Activated CD8-positive, alpha-beta memory T cell treated with anti-CD3 and anti-CD28 coated beads, Interleukin-2, amount 50 U/mL, for 1 hour (primary cell): ENCODE data around the gene DENND1C.
"Not testable (repeated sequence)": the region's sequence is repeated elsewhere in the genome, so short reads cannot be mapped to it uniquely, and the experiment has no call there.

ENCODE experiments used
- DNase-seq: peaks from one replicate; pipeline ENCODE4 v3.0.0-alpha.2; 2020; ENCODE audit errors: extremely low read depth

DENND1C gene

DNA sequence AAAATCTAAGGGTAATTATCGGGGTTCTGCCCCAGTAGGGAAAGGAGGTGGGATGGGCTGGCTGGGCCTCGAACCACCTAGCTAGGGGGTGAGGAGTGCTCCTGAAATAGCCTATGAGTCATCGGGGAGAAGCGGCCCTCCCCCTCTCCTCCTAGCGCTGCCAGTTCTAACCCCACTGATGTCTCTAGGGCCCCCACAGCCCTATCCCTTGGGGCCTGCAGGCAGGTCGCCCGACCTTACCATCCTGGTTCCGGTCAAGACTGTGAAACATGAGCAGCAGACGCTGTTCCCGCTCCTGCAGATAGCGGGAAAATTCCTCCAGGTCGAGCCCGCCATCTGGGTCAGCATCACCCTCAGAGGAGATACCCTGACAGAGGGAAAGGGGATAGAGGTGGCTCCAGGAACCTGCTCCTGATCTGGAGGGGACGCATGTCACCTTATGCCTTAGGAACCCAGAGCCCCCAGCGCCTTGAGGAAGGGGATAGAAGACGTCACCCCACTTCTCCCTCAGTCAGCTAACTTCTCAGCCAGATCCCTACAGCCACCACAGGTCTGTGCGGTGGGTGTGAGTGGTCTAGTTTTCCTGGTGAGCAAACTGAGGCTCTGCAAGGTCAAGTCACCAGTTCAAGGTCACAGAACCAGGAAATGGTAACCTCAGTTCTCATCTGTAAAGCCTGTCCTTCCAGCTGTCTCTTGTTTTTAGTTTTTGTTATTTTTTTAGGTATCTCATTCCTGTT lies 23.5 kb downstream of the DENND1C start:
- no peak for DNase-seq

DNA sequence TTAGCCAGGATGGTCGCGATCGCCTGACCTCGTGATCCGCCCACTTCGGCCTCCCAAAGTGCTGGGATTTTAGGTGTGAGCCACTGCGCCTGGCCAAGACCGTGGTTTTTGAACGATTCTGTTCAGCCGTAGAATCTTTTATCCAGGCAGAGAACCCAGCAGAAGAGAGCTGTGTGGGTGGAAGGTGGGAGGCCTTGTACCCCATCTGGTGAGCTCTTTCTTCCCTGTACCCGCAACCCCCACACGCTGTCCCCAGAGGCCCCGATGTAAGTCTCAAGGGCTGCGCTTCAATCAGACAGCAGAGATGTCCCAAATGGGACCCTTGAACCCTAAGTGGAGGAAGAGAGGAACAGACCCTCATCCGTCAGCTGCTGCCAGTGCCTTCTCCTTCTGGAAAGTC lies 25.7 kb downstream of the DENND1C start:
- DNase-seq = no peak

DNA sequence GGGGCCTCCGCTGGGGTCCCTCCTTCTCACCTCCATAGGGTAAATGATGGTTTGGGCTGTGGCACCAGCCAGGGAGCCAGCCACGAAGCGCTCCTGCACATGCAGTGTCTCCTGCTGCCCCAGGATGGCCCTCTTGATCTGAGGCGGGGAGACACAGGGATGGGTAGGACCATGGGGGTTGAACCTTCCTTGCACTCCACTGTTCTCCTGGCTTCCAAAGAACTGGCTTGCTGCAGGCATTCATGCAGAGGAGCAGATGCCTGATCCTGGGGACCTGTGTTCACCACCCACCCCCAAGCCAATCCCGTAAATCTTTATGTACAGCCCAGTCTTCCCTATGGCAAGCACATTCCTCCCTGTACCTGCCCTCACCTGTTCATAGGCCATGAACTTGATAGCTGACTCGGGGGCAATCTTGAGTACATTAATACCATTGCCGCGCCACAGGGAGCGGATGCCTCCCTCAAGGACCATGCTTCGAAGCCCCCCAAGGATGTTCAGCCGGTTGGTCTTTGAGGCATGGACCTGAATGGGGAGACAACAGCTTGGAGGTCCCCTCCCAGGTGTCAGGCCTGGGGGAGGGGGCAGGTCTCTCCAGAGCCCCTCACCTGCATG lies 27.5 kb downstream of the DENND1C start:
- DNase-seq = no peak

DNA sequence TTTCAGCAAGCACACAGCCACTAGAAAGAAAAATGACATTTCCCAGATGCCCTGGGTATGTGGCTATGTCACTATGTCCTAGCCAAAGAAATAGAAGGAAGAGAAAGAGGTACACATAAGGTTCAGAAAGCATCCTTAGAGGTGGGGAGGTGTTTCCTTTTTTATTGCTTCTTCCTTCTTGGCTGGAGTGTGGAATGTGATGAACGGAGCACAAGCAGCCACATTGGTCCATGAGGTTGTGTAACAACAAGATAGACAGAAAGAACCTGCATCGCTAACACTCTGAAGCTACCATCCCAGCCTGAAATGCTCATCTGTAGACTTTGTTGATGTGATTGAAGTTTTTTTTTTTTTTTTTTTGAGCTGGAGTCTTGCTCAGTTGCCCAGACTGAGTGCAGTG lies 28.7 kb downstream of the DENND1C start:
- no peak for DNase-seq

DNA sequence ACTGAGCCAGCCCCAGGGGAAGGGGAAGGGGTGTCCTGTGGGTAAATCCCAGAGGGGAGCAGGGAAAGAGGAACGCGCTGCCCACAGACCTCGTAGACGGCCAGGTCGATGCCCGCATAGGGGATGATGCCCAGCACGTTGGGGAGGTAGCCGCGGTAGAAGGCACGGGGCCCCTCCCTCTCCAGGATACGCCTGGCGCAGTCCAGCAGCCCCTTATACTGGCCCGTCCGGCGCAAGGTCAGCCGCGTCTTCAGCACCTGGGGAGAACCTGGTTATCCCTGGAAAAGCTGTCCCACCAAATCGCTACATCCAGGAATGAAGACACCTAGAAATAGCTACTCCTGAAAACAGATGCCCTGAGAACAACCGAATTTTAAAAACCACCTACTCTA lies 29.4 kb downstream of the DENND1C start:
- DNase-seq = no peak

DNA sequence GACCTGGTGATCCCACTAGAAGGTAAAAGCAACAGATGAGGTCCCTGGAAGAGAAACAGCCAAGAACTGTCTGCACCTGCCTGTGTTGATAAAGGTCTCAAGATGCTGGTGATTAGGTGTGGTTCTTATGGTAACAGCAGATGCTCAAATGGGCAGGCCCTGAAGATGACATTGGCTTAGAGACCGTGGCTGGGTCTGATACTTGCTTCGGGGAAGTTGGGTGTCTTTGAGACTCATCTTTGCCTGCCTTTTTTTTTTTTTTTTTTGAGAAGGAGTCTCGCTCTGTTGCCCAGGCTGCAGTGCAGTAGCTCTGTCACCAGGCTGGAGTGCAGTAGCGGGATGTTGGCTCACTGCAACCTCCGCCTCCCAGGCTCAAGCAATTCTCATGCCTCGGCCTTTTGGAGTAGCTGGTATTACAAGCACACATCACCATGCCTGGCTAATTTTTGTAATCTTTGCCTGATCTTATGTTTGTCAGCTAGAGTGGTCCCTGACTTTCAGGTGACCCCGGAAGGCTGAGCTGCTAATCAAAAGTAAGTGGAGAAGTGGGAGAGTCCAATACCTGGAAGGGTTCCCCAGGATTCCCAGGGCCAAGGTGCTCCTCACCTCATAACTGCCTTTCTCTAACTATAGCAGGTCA lies 29.9 kb downstream of the DENND1C start:
- DNase-seq = no peak

DNA sequence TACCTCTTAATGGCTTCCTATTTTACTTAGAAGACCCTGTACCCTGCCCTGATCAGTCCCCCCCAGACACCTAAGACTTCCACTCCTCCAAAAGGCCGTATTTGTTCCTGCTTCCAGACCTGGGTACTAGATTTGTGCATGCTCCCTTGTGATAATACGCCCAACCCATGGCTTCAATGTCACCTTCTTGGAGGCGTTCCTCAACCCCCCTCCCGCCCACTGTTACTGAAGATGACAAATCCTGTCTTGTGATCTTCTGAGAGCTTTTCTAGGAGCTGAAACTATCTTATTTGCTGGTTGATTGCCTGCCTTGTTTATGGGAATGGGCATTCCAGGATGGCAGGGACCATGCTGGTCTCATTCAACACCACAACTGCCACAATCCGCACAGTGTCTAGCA lies 31.4 kb downstream of the DENND1C start:
- no peak for DNase-seq

DNA sequence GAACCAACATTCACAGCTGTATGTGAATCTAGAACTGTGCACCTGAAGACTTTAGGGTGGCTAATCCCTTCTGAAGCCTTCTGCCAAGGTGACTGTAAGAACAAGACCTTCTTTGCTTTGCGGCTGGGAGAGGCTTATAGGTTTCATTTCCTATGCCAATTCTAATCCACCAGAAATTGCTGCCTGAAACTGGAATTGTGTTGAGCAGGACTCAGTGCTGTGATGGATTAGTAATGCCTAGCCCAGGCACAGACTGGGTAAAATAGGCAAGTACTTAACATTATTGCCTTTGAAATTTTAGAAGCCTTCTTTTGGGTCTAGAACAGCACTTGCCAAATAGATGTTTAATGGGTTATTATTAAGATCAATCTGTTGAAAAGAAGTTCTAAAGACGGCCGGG lies 33.5 kb downstream of the DENND1C start:
- DNase-seq = no peak

DNA sequence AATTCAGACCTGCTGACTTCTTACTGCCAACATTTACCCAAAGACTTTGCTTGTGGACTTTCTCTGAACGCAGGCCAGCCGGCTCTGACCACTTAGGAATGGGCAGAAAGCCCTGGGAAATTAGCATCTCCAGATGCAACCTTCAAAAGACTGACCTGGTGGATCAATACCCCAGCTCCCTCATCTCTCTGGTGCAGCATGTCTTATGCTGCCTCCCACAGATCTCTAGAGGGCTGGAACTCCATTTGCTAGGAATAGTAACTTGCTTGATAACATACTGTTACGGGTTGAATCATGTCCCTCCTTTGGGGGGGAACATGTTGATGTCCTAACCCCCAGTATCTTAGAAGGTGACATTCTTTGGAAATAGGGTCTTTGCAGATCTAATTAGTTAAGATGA lies 35.1 kb downstream of the DENND1C start:
- no peak for DNase-seq

DNA sequence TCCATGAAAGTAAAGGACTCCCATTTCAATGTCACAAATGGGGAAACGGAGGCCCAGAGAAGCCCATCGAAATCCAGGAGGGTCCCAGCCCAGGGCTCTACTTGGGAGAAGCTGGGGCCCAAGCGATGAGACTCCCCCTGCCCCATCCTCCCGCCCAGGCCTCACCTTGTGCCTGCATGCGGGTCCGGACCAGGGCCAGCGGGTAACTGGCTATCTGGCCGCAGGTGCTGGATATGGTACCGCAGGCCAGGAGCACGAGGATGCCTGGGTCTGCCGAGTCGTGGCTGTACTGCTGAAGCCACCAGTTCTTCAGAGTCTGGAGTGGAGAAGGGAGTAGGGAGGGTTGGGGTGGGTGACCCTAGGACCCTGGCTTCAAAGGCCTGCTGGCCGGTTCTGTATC lies 37.6 kb downstream of the DENND1C start:
- DNase-seq = no peak

DNA sequence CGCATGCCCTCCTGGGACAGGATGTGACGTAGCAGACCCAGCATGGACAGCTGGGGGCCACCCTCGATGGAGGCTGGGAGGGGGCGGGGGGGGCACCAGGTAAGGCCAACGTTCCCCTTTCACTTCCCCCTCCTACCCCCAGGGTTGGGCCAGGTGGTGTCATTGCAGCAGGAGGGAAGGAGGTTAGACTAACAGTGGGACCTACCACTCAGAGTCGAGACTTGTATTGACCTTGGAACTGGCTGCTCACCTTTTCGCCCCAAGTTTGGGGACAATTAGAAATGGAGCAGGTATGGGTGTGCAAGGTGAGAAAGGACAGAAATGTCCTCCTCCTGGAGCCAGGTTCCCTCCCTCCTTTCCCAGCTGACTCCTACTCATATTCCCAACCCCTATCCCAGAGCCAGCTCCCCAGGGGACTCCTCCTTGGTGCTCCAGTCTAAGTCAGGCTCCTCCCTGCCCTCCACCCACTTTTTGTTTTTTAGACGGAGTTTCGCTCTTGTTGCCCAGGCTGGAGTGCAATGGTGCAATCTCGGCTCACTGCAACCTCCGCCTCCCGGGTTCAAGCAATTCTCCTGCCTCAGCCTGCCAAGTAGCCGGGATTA lies 39.4 kb downstream of the DENND1C start:
- no peak for DNase-seq

DNA sequence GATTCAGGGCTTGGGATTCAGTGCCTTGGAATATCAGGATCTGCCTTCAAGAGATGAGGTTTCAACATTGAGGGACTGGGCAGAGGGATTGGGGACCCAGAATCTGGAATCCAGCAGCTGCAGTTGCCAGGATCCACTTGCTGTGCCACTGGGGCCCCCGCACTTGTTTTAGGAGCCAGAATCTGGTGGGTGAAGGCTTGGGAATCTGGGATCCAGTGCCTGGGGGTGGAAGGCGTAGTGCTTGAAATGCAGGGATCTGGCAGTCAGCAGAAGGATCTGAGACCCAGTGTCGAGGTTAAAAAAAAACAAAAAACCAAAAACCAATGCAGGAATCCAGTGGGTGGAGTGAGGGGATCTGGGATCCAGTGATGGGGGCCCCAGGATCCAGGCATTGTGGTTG lies 40.7 kb downstream of the DENND1C start:
- no peak for DNase-seq

DNA sequence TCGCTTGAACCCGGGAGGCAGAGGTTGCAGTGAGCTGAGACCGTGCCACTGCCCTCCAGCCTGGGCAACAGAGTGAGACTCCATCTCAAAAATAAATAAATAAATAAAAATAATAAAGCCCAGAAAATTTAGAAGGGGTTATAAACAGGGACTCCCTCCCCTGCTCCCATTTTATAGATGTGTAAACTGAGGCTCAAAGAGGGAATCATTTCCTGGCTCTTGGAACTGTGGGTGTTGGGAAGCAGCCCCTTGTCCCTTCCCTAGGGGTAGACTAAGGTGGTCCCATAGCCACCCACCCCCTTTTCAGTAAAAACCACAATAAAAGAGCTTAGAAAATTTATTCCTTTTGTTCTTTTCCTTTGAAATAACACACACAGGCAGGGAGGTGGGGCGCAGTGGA lies 41.8 kb downstream of the DENND1C start:
- DNase-seq = no peak

DNA sequence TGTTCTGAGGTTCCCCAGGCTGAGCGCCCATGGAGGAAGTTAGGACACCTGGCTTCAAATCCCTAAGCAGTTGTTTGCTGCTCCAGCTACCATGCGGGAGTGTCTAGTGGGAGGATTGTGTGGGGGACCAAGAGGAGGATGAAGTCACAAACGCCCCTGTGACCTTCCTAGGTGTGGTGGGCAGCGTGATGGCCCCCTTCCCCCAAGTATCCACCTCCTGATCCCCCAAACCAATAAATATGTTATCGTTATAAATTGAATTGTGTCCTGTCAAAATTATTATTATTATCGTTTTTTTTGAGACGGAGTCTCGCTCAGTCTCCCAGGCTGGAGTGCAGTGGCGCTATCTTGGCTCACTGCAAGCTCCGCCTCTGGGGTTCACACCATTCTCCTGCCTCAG lies 47.9 kb downstream of the DENND1C start, which contains the start of gene SLC25A41:
Gene SLC25A41, minus strand, starts transcription at position 101 of the 400 bp plus-strand sequence. Its CDS starts 70 bp downstream, at position 31.
- DNase-seq = no peak

DNA sequence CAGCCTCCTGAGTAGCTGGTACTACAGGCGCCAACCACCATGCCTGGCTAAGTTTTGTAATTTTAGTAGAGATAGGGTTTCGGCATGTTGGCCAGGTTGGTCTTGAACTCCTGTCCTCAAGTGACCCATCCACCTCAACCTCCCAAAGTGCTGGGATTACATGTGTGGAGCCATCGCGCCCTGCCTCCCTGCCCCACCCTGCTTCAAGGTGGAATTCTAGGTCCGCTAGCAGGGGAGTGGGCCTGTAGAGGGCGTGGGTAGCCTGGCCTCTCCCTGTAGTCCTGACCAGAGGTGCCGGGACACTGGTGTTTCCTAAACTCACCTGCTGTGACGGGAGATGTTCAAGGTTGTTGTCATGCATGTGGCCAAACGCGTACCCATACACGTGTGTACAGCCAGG lies 48.4 kb downstream of the DENND1C start:
- DNase-seq = no peak

DNA sequence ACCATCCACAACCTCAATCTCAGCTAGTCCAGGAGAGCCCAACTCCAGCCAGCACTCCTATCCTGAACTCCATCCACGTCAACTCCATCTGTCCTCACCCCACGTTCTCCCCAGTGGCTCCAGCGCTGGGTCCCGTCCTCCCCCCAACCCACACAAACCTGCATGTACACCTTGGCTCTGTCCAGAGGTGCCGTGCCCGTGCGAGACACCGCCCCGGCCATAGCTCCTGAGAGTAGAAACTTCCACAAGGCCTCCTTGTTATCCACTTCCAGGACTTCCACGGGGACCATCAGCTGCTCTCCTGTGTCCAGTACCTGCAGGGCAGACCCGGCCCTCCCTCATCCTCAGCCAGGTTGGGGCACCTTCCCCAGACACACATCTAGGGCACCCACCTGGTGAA lies 49.7 kb downstream of the DENND1C start:
- no peak for DNase-seq

DNA sequence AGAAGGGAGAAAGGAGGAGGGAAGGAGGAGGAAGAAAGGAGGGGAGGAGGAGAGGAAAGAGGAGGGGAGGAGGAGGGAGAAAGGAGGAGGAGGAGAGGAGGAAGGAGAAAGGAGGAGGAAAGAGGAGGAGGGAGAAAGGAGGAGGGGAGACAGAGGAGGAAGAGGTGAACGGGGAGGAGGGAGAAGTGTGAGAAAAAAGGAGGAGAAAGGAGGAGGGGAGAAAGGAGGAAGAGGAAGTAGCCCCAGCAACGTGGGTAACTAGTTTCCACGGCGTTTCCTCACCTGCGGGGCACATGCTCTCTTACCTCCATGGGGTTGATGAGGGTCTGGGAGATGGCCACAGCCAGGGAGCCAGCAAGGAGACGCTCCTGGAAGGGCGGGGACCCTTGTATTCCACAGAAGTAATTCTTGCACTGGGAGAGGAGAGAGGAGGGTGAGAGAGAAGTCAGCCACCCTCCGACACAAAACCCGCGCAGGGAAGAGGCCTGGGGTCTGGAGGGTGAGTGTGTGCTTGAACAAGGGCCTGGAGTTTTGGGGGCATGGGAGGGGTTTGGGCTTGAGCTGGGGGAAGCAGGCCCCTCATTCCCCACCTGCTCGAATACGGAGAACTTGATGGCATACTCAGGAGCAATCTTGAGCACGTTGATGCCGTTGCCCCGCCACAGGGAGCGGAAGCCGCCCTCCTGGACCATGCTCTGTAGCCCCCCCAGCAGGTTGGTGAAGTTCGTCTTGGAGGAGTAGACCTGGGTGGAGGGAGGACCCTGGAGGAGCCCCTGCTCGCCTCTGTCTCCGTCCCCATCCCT lies 52.0 kb downstream of the DENND1C start:
- no peak for DNase-seq

DNA sequence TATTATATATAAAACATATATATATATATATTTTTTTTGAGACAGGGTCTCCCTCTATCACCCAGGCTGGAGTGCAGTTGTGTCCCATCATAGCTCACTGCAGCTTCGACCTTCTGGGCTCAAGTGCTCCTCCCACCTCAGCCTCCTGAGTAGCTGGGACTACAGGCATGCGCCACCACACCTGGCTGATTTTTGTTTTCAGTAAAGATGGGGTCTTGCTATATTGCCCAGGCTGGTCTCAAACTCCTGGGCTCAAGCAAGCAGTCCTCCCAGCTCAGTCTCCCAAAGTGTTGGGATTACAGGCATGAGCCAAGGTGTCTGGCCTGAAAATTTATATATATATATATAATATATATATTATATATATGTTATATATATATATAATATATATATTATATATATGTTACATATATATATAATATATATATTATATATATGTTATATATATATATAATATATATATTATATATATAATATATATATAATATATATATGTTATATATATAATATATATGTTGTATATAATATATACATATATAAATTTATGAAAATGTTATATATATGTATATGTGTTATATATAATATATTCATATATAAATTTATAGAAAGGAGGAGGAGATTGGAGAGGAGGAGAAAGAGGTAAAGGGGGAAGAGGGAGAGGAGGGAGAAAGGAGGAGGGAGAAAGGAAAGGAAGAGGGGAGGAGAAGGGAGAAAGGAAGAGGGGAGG lies 52.7 kb downstream of the DENND1C start:
- not testable (repeated sequence) for DNase-seq

DNA sequence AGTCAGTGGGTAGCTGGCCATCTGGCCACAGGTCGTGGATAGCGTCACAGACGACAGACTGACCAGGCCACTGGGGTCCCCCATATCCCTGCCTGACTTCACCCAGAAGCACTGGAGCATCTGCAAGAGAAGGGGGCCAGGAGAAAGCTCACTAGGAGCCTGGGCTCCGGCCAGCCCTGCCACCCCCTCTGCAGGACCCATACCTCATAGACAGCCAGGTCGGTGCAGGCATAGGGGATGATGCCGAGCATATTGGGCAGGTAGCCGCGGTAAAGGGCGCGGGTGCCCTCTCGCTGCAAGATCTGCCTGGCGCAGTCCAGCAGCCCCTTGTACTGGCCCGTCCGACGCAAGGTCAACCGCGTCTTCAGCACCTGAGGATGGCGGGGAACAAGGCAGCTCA lies 54.5 kb downstream of the DENND1C start:
- DNase-seq = no peak

DNA sequence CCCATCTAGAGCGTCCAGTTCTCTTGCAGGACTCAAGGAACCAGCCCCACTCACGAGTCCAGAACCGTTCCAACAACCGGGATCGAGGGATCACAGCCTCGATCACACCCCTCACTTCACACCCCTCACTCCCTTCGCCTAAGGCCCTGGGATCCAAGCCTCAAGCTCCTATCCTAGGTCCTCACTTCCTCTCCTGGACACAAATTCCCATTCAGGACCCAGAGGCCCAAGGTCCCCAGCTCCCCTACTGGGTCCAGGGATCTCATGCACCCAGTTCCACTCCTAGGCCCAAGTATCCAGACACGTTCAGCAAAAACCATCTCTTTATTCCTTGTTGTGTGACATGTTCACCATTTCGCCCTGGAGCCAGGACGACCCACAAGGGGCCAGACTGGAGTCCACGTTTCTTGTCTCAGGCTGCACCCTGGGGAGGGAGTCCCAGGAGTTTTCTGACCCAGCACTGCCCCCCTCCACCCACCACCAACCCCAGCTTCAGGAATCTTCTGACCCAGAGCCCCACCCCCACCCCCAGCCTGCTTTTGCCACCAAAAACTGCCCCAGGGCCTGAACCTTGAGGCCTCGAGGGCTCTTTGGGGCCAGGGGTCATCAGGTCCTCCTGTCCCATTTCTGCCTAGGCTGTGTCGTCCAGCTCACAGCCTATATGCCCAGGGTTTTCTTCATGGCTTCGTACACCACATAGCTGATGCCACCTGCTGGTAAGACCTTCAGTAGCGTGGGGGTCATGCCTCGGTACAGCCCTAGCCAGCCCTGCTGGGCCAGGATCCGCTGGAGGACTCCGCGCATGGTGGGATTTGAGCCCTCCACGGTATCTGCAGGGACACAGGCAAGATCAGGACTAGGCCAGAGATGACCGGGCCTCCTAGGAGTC lies 55.6 kb downstream of the DENND1C start:
- no peak for DNase-seq
